Spleen (tissue), 7 donors: Measurements from ENCODE around the gene FAM193A.

Experiments used
- CTCF ChIP-seq, 11 experiments: fragments of 200-600 bp in 7 of 11; fragments of 450-650 bp in 4 of 11; sonication (generic) in 4 of 11; IDR thresholded peaks in 8 of 11; conservative IDR thresholded peaks in 3 of 11; 1 replicate in 7 of 11; 2 replicates in 4 of 11; pipeline versions ENCODE4 v1.4.0 to v1.8.0; 2016 to 2021; ENCODE audit warnings: antibody characterized with exemption in 11 of 11, inconsistent platforms in 4 of 11, mild to moderate bottlenecking in 1 of 11
- POLR2A ChIP-seq, 3 donors: fragments of 450-650 bp; IDR thresholded peaks; one replicate each; pipeline ENCODE4 v1.5.1; 2017; ENCODE audit warnings: antibody characterized with exemption in 3 of 3, mild to moderate bottlenecking in 1 of 3
- POLR2AphosphoS5 ChIP-seq, 3 donors: sonication (generic); formaldehyde crosslinking; IDR thresholded peaks; one replicate each; pipeline ENCODE4 v1.5.1; 2017; ENCODE audit warnings: antibody characterized with exemption in 3 of 3
- donor health status: DM: no; HTN: no; CAD: no; lungs with moderate emphysema.
- donor health status: DM: no; HTN: no; CAD: no.
- donor health status: DM: no; HTN: no; CAD: no.

GRCh38 chr4:2586502-2586901, 50.1 kb downstream of the FAM193A start:
- TF ChIP-seq POLR2A (IDR thresholded peaks at IDR 0.05): no peak
- TF ChIP-seq CTCF (IDR thresholded peaks at IDR 0.05 in 8 of 11, conservative IDR thresholded peaks at IDR 0.05 in 3 of 11): no peak
- TF ChIP-seq POLR2AphosphoS5 (IDR thresholded peaks at IDR 0.05): no peak
